Panc1 (cell line): ENCODE measurements around the gene ISCU. TPM values are rescaled to one million over a fixed set of nuclear protein-coding genes. Genes with fewer than 3 reads are reported as not detected.

Source experiments
- ATAC-seq: fragments of 200-7000 bp; cut with Tn5 transposase; 2 replicates; pipeline ENCODE4 v1.9.1; 2020; ENCODE audit warnings: mild to moderate bottlenecking, moderate library complexity
- BruUV-seq: library from RNA; stranded (reverse); fragments of 400-500 nt; replicated peaks from 2 replicates; lab custom pipeline; 2021; lab: Mats Ljungman, UMichigan
- CTCF ChIA-PET: fragments of 300-600 bp; sonication (Branson Sonifier 250); formaldehyde crosslinking; loops from one replicate; lab custom pipeline; 2022; ENCODE audit warnings: antibody characterized with exemption; lab: Charles Lee
- POLR2A ChIA-PET: fragments of 300-600 bp; sonication (Branson Sonifier 250); formaldehyde crosslinking; loops from one replicate; lab custom pipeline; 2022; ENCODE audit warnings: antibody characterized with exemption; lab: Charles Lee
- DNase-seq: peaks from one replicate; pipeline ENCODE4 v3.0.0-alpha.2; 2010; ENCODE audit warnings: low read depth, low spot score
- H3K27ac ChIP-seq: 2 replicates; pipeline ENCODE4 v1.5.1; 2011; ENCODE audit warnings: mild to moderate bottlenecking, low read length, inconsistent platforms
- H3K27me3 ChIP-seq: fragments of 200-500 bp; sonication (Bioruptor generic); 2 replicates; pipeline ENCODE4 v1.6.0; 2014; ENCODE audit warnings: low read length, inconsistent platforms; ENCODE audit not compliant: control insufficient read depth, insufficient read depth
- H3K36me3 ChIP-seq: fragments of 200-500 bp; sonication (Bioruptor generic); 2 replicates; pipeline ENCODE4 v1.5.1; 2014; ENCODE audit warnings: inconsistent platforms, mild to moderate bottlenecking, low read length, moderate library complexity; ENCODE audit not compliant: control insufficient read depth, insufficient read depth
- H3K4me1 ChIP-seq: 2 replicates; pipeline ENCODE4 v1.5.1; 2011; ENCODE audit warnings: inconsistent platforms, mild to moderate bottlenecking, low read length, moderate library complexity; ENCODE audit not compliant: control insufficient read depth, insufficient read depth
- H3K4me3 ChIP-seq, 2 experiments: 2 replicates each; pipeline ENCODE4 v1.5.1; 2011 to 2012; ENCODE audit warnings: low read depth in 2 of 2, low read length in 2 of 2, mild to moderate bottlenecking in 2 of 2, inconsistent platforms in 1 of 2, moderate library complexity in 1 of 2
- H3K9me3 ChIP-seq: fragments of 200-500 bp; sonication (Bioruptor generic); 2 replicates; pipeline ENCODE4 v1.5.1; 2014; ENCODE audit warnings: low read depth, mild to moderate bottlenecking, inconsistent platforms, low read length, moderate library complexity; ENCODE audit not compliant: control insufficient read depth, insufficient read depth
- CTCF ChIP-seq: fragments of 450-650 bp; IDR thresholded peaks from 2 replicates; pipeline ENCODE4 v1.5.1; 2017; ENCODE audit warnings: mild to moderate bottlenecking
- POLR2AphosphoS5 ChIP-seq: IDR thresholded peaks from 2 replicates; pipeline ENCODE4 v1.6.1; 2012; ENCODE audit warnings: mild to moderate bottlenecking, low read depth, low read length, moderate library complexity
- SIN3A ChIP-seq: IDR thresholded peaks from 2 replicates; pipeline ENCODE4 v1.6.1; 2012; ENCODE audit warnings: low read depth, mild to moderate bottlenecking, low read length, moderate library complexity, borderline replicate concordance; ENCODE audit not compliant: insufficient read depth
- TCF7L2 ChIP-seq: IDR thresholded peaks from 2 replicates; pipeline ENCODE4 v1.6.1; 2011; ENCODE audit warnings: mild to moderate bottlenecking, low read depth, low read length, inconsistent platforms
- in situ Hi-C: cut with HindIII; loops from 2 replicates; pipeline ENCODE4 v1.10.0; 2016; ENCODE audit warnings: low sequenced_read_pairs, low pct_unique_long_range_greater_than_20kb
- intact Hi-C: fragments of 100-400 bp; cut with micrococcal nuclease; formaldehyde crosslinking; loops from one replicate; pipeline ENCODE4 v1.10.0; 2022; ENCODE audit not compliant: unreplicated experiment
- total RNA-seq: library from RNA; stranded (reverse); gene quantifications from one replicate; pipeline ENCODE4 v1.2.1, GENCODE V29; 2021; ENCODE audit not compliant: unreplicated experiment
- TF ChIP-seq, protein P1 (sequence below), 2 experiments: IDR thresholded peaks; 2 replicates each; pipeline ENCODE4 v1.6.1; 2011 to 2012; ENCODE audit warnings: low read depth in 2 of 2, control low read depth in 1 of 2, low read length in 1 of 2, mild to moderate bottlenecking in 1 of 2, moderate library complexity in 1 of 2; ENCODE audit not compliant: insufficient read depth in 1 of 2

Gene ISCU
- total RNA-seq, 1 experiment from 2014 or later, result 66.1 TPM

GRCh38 chr12:108594960-108595710 is 32.7 kb downstream of the ISCU start:
- H3K36me3 ChIP-seq, result no peaks in the 10 kb centered on the region
- H3K4me3 ChIP-seq, result no peak overlapping the region
- ChIA-PET POLR2A (no interaction called here), CTCF (no interaction called here)
- BruUV-seq, result no TSS peak
- no peak for ATAC-seq
- intact Hi-C loops, result no loop called here
- H3K4me1 ChIP-seq, result no peaks in the 10 kb centered on the region
- TF ChIP-seq SIN3A, result no peak
- no peak for TF ChIP-seq POLR2AphosphoS5
- TF ChIP-seq, protein P1, sequence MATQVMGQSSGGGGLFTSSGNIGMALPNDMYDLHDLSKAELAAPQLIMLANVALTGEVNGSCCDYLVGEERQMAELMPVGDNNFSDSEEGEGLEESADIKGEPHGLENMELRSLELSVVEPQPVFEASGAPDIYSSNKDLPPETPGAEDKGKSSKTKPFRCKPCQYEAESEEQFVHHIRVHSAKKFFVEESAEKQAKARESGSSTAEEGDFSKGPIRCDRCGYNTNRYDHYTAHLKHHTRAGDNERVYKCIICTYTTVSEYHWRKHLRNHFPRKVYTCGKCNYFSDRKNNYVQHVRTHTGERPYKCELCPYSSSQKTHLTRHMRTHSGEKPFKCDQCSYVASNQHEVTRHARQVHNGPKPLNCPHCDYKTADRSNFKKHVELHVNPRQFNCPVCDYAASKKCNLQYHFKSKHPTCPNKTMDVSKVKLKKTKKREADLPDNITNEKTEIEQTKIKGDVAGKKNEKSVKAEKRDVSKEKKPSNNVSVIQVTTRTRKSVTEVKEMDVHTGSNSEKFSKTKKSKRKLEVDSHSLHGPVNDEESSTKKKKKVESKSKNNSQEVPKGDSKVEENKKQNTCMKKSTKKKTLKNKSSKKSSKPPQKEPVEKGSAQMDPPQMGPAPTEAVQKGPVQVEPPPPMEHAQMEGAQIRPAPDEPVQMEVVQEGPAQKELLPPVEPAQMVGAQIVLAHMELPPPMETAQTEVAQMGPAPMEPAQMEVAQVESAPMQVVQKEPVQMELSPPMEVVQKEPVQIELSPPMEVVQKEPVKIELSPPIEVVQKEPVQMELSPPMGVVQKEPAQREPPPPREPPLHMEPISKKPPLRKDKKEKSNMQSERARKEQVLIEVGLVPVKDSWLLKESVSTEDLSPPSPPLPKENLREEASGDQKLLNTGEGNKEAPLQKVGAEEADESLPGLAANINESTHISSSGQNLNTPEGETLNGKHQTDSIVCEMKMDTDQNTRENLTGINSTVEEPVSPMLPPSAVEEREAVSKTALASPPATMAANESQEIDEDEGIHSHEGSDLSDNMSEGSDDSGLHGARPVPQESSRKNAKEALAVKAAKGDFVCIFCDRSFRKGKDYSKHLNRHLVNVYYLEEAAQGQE (IDR thresholded peaks at IDR 0.05; ENCODE audit: insufficient read depth in 1 of 2, low read depth in 2 of 2, low read length in 1 of 2), result no peak
- no peak for TF ChIP-seq TCF7L2
- no peak for TF ChIP-seq CTCF
- H3K27me3 ChIP-seq, result no peaks in the 10 kb centered on the region
- no peak for DNase-seq
- no peak overlapping the region for H3K27ac ChIP-seq
- in situ Hi-C loops, result no loop called here
- no peaks in the 10 kb centered on the region for H3K9me3 ChIP-seq

GRCh38 chr12:108595711-108596647 is 33.6 kb downstream of the ISCU start:
- no TSS peak for BruUV-seq

More at GRCh38 chr12:108595711-108596647, 33.6 kb downstream of the ISCU start:
- Histone ChIP-seq H3K4me1 (no peaks in the 10 kb centered on the region), H3K27ac (no peak overlapping the region), H3K9me3 (no peaks in the 10 kb centered on the region), H3K4me3 (no peak overlapping the region), H3K27me3 (no peaks in the 10 kb centered on the region), H3K36me3 (no peaks in the 10 kb centered on the region)
- CTCF ChIA-PET, result no interaction called here
- in situ Hi-C loops, result no loop called here
- intact Hi-C loops, result no loop called here
- no peak for TF ChIP-seq TCF7L2
- POLR2A ChIA-PET, result no interaction called here
- DNase-seq (no peak), ATAC-seq (no peak)
